GM21515 (cell line): ENCODE measurements around the gene GOLM1.
"Not testable (repeated sequence)": the region's sequence is repeated elsewhere in the genome, so short reads cannot be mapped to it uniquely, and the experiment has no call there.

ENCODE experiments used
- ATAC-seq: cut with Tn5 transposase; IDR thresholded peaks from one replicate; pipeline ENCODE4 v1.9.1; 2021; ENCODE audit not compliant: unreplicated experiment

The GOLM1 gene

GRCh38 chr9:86091477-86091876 lies 7.9 kb downstream of the GOLM1 start:
- no peak for ATAC-seq

- ATAC-seq = no peak
These were observed 16.5 kb downstream of the GOLM1 start for GRCh38 chr9:86082870-86083269.

- ATAC-seq = no peak
These were observed 19.4 kb downstream of the GOLM1 start for GRCh38 chr9:86079865-86080469.

- ATAC-seq = no peak
These were observed 19.9 kb downstream of the GOLM1 start for GRCh38 chr9:86079421-86079831.

GRCh38 chr9:86078731-86079130 lies 20.6 kb downstream of the GOLM1 start:
- ATAC-seq = no peak

GRCh38 chr9:86077276-86077675 lies 22.1 kb downstream of the GOLM1 start:
- no peak for ATAC-seq

- no peak for ATAC-seq
These were observed 23.9 kb downstream of the GOLM1 start for GRCh38 chr9:86075132-86076109.

- no peak for ATAC-seq
These were observed 25.5 kb downstream of the GOLM1 start for GRCh38 chr9:86073839-86074238.

GRCh38 chr9:86072394-86072877 lies 26.9 kb downstream of the GOLM1 start:
- no peak for ATAC-seq

GRCh38 chr9:86069206-86069869 lies 30.0 kb downstream of the GOLM1 start:
- no peak for ATAC-seq

- no peak for ATAC-seq
These were observed 35.1 kb downstream of the GOLM1 start for GRCh38 chr9:86064220-86064619.

GRCh38 chr9:86062845-86063693 lies 36.3 kb downstream of the GOLM1 start:
- no peak for ATAC-seq

- no peak for ATAC-seq
These were observed 37.2 kb downstream of the GOLM1 start for GRCh38 chr9:86061972-86062739.

- ATAC-seq = no peak
These were observed 41.9 kb downstream of the GOLM1 start for GRCh38 chr9:86057491-86057890.

- no peak for ATAC-seq
These were observed 44.7 kb downstream of the GOLM1 start for GRCh38 chr9:86054695-86055094.

- no peak for ATAC-seq
These were observed 46.5 kb downstream of the GOLM1 start for GRCh38 chr9:86052556-86053468.

GRCh38 chr9:86048018-86048742 lies 51.2 kb downstream of the GOLM1 start:
- not testable (repeated sequence) for ATAC-seq

GRCh38 chr9:86047361-86047760 lies 52.0 kb downstream of the GOLM1 start:
- no peak for ATAC-seq
